Fibroblast of skin of left biceps (primary cell): Measurements from ENCODE around the gene CERKL.

ENCODE experiments used
- DNase-seq, 2 experiments: peaks; one replicate each; pipeline ENCODE4 v3.0.0-alpha.2; 2013; ENCODE audit warnings: low read depth in 2 of 2

The CERKL gene

DNA sequence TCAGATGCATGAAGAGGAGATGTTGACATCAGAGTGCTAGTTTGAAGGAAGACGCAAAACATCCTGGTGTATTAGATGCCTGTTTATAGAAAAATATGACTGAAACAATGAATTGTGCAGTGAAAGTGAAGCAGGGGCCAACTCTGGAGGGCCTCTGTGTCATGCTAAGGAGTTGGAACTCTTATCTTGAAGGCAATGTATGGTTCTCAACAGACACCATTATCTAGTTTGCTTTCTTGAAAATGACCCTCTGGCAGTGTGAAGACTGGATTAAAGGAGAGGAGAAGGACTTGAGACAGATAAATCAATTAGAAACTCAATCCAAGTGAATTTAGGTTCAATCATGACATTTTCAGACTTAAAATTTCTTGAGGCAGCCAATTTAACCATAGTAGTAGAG lies 136.7 kb downstream of the CERKL start:
- DNase-seq = no peak

DNA sequence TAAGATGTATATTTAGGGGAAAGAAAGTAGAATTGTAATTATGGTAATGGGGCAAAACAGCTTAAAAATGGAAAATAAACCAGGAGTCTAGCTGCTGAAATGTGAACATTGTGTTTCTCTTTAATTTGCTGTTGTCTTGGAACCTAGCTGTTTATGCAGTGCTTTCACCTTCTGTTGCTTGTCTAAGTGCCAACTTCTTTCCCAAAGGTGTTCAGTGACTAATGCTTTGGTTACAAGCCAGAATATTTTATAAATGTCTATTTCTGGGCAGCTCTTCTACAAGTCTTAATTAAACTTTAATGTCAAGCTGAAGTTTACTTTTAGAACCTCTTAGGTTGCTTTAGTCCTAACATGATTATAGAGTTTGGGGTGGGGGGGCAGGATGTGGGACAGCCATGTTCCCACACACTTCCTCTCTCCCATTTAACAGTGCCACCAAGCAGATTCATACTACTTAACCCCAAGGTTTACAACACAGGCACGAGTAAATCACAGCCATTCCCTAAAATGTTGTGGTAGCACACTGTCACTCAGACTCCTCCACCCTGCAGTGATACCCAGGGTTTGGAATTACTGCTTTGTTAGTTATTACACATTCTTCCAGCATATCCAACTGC lies 139.1 kb downstream of the CERKL start:
- DNase-seq = no peak

DNA sequence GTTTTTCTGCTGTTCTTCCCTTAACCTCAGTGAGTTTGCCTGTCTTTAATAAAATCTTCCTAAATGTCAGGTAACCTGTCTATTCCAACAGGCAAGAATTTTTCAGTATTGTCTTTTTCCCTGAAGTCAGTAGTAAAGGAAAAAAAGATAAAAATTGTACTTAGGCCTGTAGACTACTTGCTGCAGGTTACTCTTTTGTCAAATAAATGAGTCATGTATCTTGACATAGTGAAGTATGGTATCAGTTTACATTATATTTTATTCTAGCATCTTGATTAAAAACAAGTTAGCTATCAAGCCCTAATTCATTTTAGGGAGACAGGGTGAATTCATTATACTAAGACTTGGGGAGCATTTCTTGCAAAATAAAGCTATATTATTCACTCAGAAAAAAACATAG lies 139.9 kb downstream of the CERKL start:
- no peak for DNase-seq

DNA sequence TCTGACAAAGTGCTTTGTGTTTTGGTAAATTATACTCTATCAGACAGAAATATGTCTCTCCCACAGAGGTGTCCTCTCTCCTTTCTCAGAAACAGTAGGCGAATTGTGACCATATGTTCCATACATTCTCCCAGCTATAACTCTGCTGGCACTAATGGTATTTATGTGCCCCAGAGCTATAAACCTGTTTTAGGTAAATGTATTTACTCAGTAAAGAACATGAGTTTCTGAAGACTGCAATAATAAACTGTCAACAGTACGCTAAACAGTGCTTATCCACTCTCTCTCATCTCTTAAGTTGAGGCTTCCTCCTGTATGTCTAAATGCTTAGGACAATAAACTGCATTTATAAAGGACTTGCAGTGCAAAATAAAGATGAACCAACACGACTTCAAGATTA lies 141.2 kb downstream of the CERKL start:
- DNase-seq = no peak

DNA sequence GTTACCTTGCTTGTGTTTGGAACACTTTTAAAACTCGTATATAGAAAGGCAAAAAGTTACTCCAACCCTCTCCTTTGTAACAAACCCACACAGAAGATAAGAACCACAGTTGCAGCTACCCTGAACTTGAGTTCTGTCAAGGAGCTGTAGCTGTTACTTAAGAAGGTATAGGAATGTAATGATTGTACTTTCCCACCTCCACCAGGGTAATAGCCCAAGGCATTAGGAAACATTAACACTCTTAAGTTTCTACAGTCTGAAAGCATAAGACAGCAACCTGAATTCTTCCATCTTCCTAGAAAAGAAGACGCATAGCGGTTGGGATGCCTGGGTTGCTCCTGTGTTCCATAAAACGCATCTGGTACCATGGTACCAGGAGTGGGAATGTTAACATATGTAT lies 156.7 kb downstream of the CERKL start:
- no peak for DNase-seq

DNA sequence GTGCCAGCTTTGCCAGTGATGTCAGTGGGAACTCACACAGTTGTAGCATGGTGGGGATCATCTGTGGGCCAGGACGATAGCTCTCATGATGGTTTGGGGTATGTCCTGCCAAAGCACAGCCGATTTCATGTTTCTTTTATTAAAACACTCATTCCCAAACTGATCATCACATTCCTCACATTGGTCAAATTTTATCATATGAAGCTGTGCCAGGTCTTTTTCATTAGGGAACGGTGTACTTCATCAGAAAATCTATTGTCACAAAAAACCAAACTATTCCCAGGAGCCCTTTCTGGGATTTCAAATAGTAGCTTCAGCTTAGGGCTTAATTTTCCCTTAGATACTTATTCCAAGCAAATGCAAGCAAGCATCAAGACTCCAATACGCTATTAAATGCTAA lies 157.7 kb downstream of the CERKL start:
- no peak for DNase-seq
